B cell (primary cell): ENCODE results near the gene EHBP1L1. TPM values are rescaled to one million over a fixed set of nuclear protein-coding genes. Genes with fewer than 3 reads are reported as not detected.

Source experiments
- ATAC-seq: fragments of 200-7000 bp; cut with Tn5 transposase; one replicate; pipeline ENCODE4 v1.10.0; 2021; ENCODE audit warnings: low read depth, mild to moderate bottlenecking, moderate number of reproducible peaks, moderate library complexity
- CTCF ChIA-PET: fragments of 350-600 bp; sonication (Branson Sonifier 250); formaldehyde crosslinking; loops from one replicate; lab custom pipeline; 2021; ENCODE audit warnings: antibody characterized with exemption, inconsistent platforms; lab: Charles Lee
- POLR2A ChIA-PET: fragments of 350-600 bp; sonication (Branson Sonifier 250); formaldehyde crosslinking; loops from one replicate; lab custom pipeline; 2021; ENCODE audit warnings: antibody characterized with exemption; lab: Charles Lee
- DNase-seq: peaks from one replicate; pipeline ENCODE4 v3.0.0; 2013
- H2AFZ ChIP-seq: 2 replicates; pipeline ENCODE4 v1.6.1; 2012; ENCODE audit warnings: mild to moderate bottlenecking, low read depth, low read length; ENCODE audit not compliant: insufficient read depth, poor library complexity, severe bottlenecking
- H3K27ac ChIP-seq, 2 donors: 1 replicate in 1 of 2; 2 replicates in 1 of 2; pipeline ENCODE4 v1.5.1; 2012 to 2013; ENCODE audit warnings: low read length in 2 of 2, mild to moderate bottlenecking in 2 of 2, moderate library complexity in 1 of 2
- H3K27me3 ChIP-seq, 4 experiments: fragments of 200-600 bp in 1 of 4; sonication (generic) in 1 of 4; replicated peaks in 1 of 4; 1 replicate in 2 of 4; 2 replicates in 2 of 4; pipeline versions ENCODE4 v1.6.1 to v1.7.0; 2013 to 2016; ENCODE audit warnings: low read length in 3 of 4, mild to moderate bottlenecking in 2 of 4, mixed read lengths in 1 of 4, moderate library complexity in 1 of 4; ENCODE audit not compliant: insufficient read depth in 4 of 4, control insufficient read depth in 3 of 4; ENCODE audit errors: control extremely low read depth in 1 of 4
- H3K36me3 ChIP-seq, 2 experiments: replicated peaks in 1 of 2; 1 replicate in 1 of 2; 2 replicates in 1 of 2; pipeline versions ENCODE4 v1.6.1 to v1.7.1; 2013; ENCODE audit warnings: low read length in 1 of 2; ENCODE audit not compliant: insufficient read depth in 2 of 2, control insufficient read depth in 1 of 2; ENCODE audit errors: control extremely low read depth in 1 of 2, extremely low read depth in 1 of 2
- H3K4me1 ChIP-seq, 2 donors: fragments of 200-600 bp in 1 of 2; sonication (generic) in 1 of 2; 1 replicate in 1 of 2; 2 replicates in 1 of 2; pipeline versions ENCODE4 v1.5.1 to v1.6.1; 2013 to 2017; ENCODE audit warnings: low read length in 2 of 2; ENCODE audit not compliant: control insufficient read depth in 2 of 2, insufficient read depth in 2 of 2
- H3K4me2 ChIP-seq: replicated peaks from 2 replicates; pipeline ENCODE3; 2012; ENCODE audit warnings: mild to moderate bottlenecking, low read depth, low read length; ENCODE audit not compliant: poor library complexity, severe bottlenecking
- H3K4me3 ChIP-seq, 5 experiments: fragments of 200-600 bp in 1 of 5; sonication (generic) in 1 of 5; 1 replicate in 3 of 5; 2 replicates in 2 of 5; pipeline versions ENCODE4 v1.5.1 to v1.7.0; 2011 to 2016; ENCODE audit warnings: low read length in 4 of 5, mild to moderate bottlenecking in 4 of 5, low read depth in 2 of 5, control low read depth in 1 of 5, moderate library complexity in 1 of 5; ENCODE audit not compliant: insufficient read depth in 1 of 5; ENCODE audit errors: control extremely low read depth in 1 of 5, extremely low read depth in 1 of 5
- H3K79me2 ChIP-seq: fragments of 200-600 bp; sonication (generic); one replicate; pipeline ENCODE4 v1.6.0; 2016; ENCODE audit warnings: low read length; ENCODE audit not compliant: control insufficient read depth, insufficient read depth
- H3K9ac ChIP-seq: fragments of 200-600 bp; sonication (generic); 2 replicates; pipeline ENCODE4 v1.6.1; 2017; ENCODE audit warnings: mild to moderate bottlenecking, low read length, moderate library complexity
- H3K9me3 ChIP-seq, 3 donors: one replicate each; pipeline versions ENCODE4 v1.6.1 to v1.7.1; 2013; ENCODE audit warnings: low read length in 2 of 3; ENCODE audit not compliant: control insufficient read depth in 2 of 3, insufficient read depth in 1 of 3; ENCODE audit errors: control extremely low read depth in 1 of 3
- H4K20me1 ChIP-seq: 2 replicates; pipeline ENCODE4 v1.6.0; 2012; ENCODE audit warnings: mild to moderate bottlenecking, low read length; ENCODE audit not compliant: insufficient read depth, control insufficient read depth, poor library complexity, severe bottlenecking
- H3K27ac Mint-ChIP-seq: one replicate; pipeline ENCODE4 v1.8.0; 2021; ENCODE audit warnings: mixed read lengths
- H3K27me3 Mint-ChIP-seq: one replicate; pipeline ENCODE4 v1.8.0; 2021; ENCODE audit warnings: mixed read lengths
- H3K4me1 Mint-ChIP-seq: one replicate; pipeline ENCODE4 v1.8.0; 2021; ENCODE audit warnings: mixed read lengths
- H3K4me3 Mint-ChIP-seq: one replicate; pipeline ENCODE4 v1.8.0; 2021; ENCODE audit warnings: mixed read lengths
- H3K9me3 Mint-ChIP-seq: one replicate; pipeline ENCODE4 v1.8.0; 2022; ENCODE audit warnings: mixed read lengths; ENCODE audit not compliant: insufficient read depth
- EZH2 ChIP-seq: IDR thresholded peaks from 2 replicates; pipeline ENCODE4 v1.6.1; 2012; ENCODE audit warnings: borderline replicate concordance, low read depth, mild to moderate bottlenecking, moderate library complexity, low read length; ENCODE audit not compliant: insufficient read depth, poor library complexity, severe bottlenecking
- WGBS: methylation state at CpG from one replicate; pipeline ENCODE4 v1.1.5; 2013; ENCODE audit warnings: missing lambda C conversion rate; ENCODE audit not compliant: insufficient coverage; 5-methylcytosine and 5-hydroxymethylcytosine counted together
- intact Hi-C: fragments of 100-400 bp; cut with micrococcal nuclease; formaldehyde crosslinking; loops from one replicate; pipeline ENCODE4 v1.10.0; 2022
- polyA plus RNA-seq: library from polyadenylated mRNA; depleted of rRNA; stranded (reverse); fragments of >200 nt; gene quantifications from 2 replicates; pipeline ENCODE4 v1.2.3, GENCODE V29; 2012
- total RNA-seq, 2 donors: library from RNA; stranded (reverse); fragments of 120-200 nt in 1 of 2; gene quantifications; 1 replicate in 1 of 2; 2 replicates in 1 of 2; pipeline versions ENCODE4 v1.2.3 to v1.2.4, GENCODE V29; 2013 to 2022
- TF ChIP-seq, protein P1 (sequence below): fragments of 200-600 bp; IDR thresholded peaks from one replicate; pipeline ENCODE4 v1.8.0; 2022; ENCODE audit warnings: antibody characterized with exemption, mild to moderate bottlenecking

EHBP1L1 gene
- total and polyA plus RNA-seq, 2 donors (not counting 1 experiment from before 2014, with no cell fraction given), result 202 to 279 TPM

DNA sequence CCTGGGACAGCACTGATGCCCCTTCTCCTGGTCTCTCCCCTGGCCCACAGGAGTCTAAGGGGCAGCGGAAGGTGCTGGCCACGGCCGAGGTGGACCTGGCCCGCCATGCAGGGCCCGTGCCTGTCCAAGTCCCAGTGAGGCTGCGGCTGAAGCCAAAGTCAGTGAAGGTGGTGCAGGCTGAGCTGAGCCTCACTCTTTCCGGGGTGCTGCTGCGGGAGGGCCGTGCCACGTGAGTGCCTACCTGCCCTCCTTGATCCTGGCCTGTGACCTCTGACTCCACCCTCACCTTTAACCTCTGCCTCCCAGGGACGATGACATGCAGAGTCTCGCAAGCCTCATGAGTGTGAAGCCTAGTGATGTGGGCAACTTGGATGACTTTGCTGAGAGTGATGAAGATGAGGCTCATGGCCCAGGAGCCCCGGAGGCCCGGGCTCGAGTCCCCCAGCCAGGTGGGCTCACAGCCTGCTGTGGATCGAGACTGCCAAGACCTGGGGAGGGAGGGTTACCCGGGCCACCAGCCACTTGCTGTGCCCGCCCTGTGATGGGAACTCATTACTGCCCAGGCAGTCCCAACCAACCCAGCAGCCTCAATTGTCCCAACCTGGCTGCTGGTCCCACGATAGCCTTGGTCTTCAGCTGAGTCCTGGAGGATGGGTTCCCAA is 4.3 kb downstream of the EHBP1L1 start:
- TF ChIP-seq EZH2, result no peak
- TF ChIP-seq, protein P1, sequence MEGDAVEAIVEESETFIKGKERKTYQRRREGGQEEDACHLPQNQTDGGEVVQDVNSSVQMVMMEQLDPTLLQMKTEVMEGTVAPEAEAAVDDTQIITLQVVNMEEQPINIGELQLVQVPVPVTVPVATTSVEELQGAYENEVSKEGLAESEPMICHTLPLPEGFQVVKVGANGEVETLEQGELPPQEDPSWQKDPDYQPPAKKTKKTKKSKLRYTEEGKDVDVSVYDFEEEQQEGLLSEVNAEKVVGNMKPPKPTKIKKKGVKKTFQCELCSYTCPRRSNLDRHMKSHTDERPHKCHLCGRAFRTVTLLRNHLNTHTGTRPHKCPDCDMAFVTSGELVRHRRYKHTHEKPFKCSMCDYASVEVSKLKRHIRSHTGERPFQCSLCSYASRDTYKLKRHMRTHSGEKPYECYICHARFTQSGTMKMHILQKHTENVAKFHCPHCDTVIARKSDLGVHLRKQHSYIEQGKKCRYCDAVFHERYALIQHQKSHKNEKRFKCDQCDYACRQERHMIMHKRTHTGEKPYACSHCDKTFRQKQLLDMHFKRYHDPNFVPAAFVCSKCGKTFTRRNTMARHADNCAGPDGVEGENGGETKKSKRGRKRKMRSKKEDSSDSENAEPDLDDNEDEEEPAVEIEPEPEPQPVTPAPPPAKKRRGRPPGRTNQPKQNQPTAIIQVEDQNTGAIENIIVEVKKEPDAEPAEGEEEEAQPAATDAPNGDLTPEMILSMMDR, result no peak
- peaks cover 15% of the 10 kb centered on the region for H4K20me1 ChIP-seq
- H3K9me3 Mint-ChIP-seq, result no peaks in the 10 kb centered on the region
- H3K9me3 ChIP-seq, result no peaks in the 10 kb centered on the region
- peaks cover 16 to 27% of the 10 kb centered on the region in 2 donors for H3K4me1 ChIP-seq
- H3K4me2 ChIP-seq, result no peak overlapping the region
- peaks cover 8% of the 10 kb centered on the region for H3K79me2 ChIP-seq
- no peak overlapping the region for H2AFZ ChIP-seq
- H3K27me3 ChIP-seq, result no peaks in the 10 kb centered on the region
- H3K36me3 ChIP-seq, result peaks cover 6 to 51% of the 10 kb centered on the region in 2 experiments
- no peak for DNase-seq
- no peak overlapping the region for H3K4me3 ChIP-seq
- intact Hi-C loops, result no loop called here
- CTCF ChIA-PET, result interaction anchor here (0.6 to 5.5 kb wide), 2 partner anchors 8 to 794 kb away, joined by 3 to 97 read pairs; no protein-coding TSS in a partner anchor
- WGBS, result 96% methylated on average over 15 of the region's 19 CpGs
- no peak overlapping the region for H3K9ac ChIP-seq
- POLR2A ChIA-PET, result interaction anchor here (0.6 kb wide), 1 partner anchor 59 kb away, joined by 4 read pairs; no protein-coding TSS in a partner anchor
- no peaks in the 10 kb centered on the region for H3K27me3 Mint-ChIP-seq
- no peak overlapping the region for H3K27ac Mint-ChIP-seq
- no peak overlapping the region for H3K4me3 Mint-ChIP-seq
- H3K4me1 Mint-ChIP-seq, result peaks cover 30% of the 10 kb centered on the region
- no peak for ATAC-seq
- no peak overlapping the region for H3K27ac ChIP-seq

DNA sequence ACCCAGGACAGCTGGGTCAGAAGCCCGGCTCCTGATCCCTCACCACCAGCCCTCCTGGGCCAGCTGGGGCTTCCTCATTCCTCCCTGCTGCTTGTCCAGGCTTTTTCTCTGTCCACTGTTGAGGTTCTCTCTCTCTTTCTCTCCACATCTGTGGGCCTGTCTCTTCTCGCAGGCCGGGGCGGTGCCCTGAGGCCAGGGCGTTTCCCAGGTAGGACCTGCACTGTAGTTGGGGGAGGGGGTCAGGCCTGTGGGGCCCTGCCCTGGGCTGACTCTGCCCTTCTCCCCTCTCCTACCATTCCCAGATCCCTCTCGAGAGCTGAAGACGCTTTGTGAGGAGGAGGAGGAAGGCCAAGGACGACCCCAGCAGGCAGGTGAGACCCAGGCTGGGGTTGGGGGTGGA is 4.9 kb downstream of the EHBP1L1 start:
- H3K27me3 Mint-ChIP-seq, result no peaks in the 10 kb centered on the region

More for the DNA sequence above, 4.9 kb downstream of the EHBP1L1 start:
- Histone ChIP-seq H3K9ac (no peak overlapping the region), H2AFZ (no peak overlapping the region), H3K4me1 (peaks cover 16 to 23% of the 10 kb centered on the region in 2 donors), H3K9me3 (no peaks in the 10 kb centered on the region), H3K4me2 (no peak overlapping the region), H4K20me1 (peaks cover 15% of the 10 kb centered on the region), H3K4me3 (no peak overlapping the region), H3K36me3 (peaks cover 6 to 55% of the 10 kb centered on the region in 2 experiments), H3K79me2 (peaks cover 8% of the 10 kb centered on the region), H3K27me3 (no peaks in the 10 kb centered on the region), H3K27ac (no peak overlapping the region)
- no peak for DNase-seq
- intact Hi-C loops, result no loop called here
- no peak overlapping the region for H3K4me3 Mint-ChIP-seq
- no peak overlapping the region for H3K27ac Mint-ChIP-seq
- TF ChIP-seq, protein P1, result no peak
- TF ChIP-seq EZH2, result no peak
- POLR2A ChIA-PET, result interaction anchor here (1.3 kb wide), 1 partner anchor 29 kb away, joined by 4 read pairs; no protein-coding TSS in a partner anchor
- H3K9me3 Mint-ChIP-seq, result no peaks in the 10 kb centered on the region
- no peak for ATAC-seq
- 92% methylated on average over 1 of the region's 8 CpGs for WGBS
- peaks cover 25% of the 10 kb centered on the region for H3K4me1 Mint-ChIP-seq
- CTCF ChIA-PET, result interaction anchor here (2.6 kb wide), 1 partner anchor 13 kb away, joined by 7 read pairs; no protein-coding TSS in a partner anchor
